Vagina (tissue), 2 donors: ENCODE results near the gene BEND7. TPM values are rescaled to one million over a fixed set of nuclear protein-coding genes. Genes with fewer than 3 reads are reported as not detected.
"Not testable (repeated sequence)": the region's sequence is repeated elsewhere in the genome, so short reads cannot be mapped to it uniquely, and the experiment has no call there.

ENCODE experiments used
- DNase-seq, 2 donors: peaks; one replicate each; pipeline ENCODE4 v3.0.0-alpha.2; 2017; ENCODE audit errors: extremely low spot score in 2 of 2
- H3K27ac ChIP-seq: fragments of 200-600 bp; sonication (generic); one replicate; pipeline ENCODE4 v1.5.1; 2019
- H3K27me3 ChIP-seq: fragments of 200-600 bp; sonication (generic); one replicate; pipeline ENCODE4 v1.5.1; 2019
- H3K36me3 ChIP-seq, 2 donors: fragments of 200-600 bp; sonication (generic); one replicate each; pipeline ENCODE4 v1.5.1; 2017 to 2019
- H3K4me1 ChIP-seq: fragments of 200-600 bp; sonication (generic); one replicate; pipeline ENCODE4 v1.5.1; 2019
- H3K4me3 ChIP-seq, 2 donors: fragments of 200-600 bp; sonication (generic); 1 replicate in 1 of 2; 2 replicates in 1 of 2; pipeline ENCODE4 v1.5.1; 2016 to 2019
- H3K9me3 ChIP-seq: fragments of 200-600 bp; sonication (generic); one replicate; pipeline ENCODE4 v1.5.1; 2019
- CTCF ChIP-seq, 3 experiments: fragments of 450-650 bp in 2 of 3; fragments of 200-600 bp in 1 of 3; sonication (generic) in 1 of 3; IDR thresholded peaks; one replicate each; pipeline ENCODE4 v1.5.1; 2017 to 2019; ENCODE audit warnings: antibody characterized with exemption in 3 of 3, mild to moderate bottlenecking in 2 of 3, moderate library complexity in 2 of 3
- POLR2A ChIP-seq, 2 donors: fragments of 450-650 bp; IDR thresholded peaks; one replicate each; pipeline ENCODE4 v1.6.1; 2017; ENCODE audit warnings: antibody characterized with exemption in 2 of 2, mild to moderate bottlenecking in 2 of 2, moderate library complexity in 2 of 2
- POLR2AphosphoS5 ChIP-seq, 2 donors: sonication (generic); formaldehyde crosslinking; IDR thresholded peaks; one replicate each; pipeline ENCODE4 v1.9.0; 2017; ENCODE audit warnings: antibody characterized with exemption in 2 of 2, mild to moderate bottlenecking in 2 of 2, low read depth in 1 of 2; ENCODE audit not compliant: insufficient read depth in 1 of 2
- intact Hi-C: fragments of 100-400 bp; cut with DNase I; formaldehyde crosslinking; loops from one replicate; pipeline ENCODE4 v1.15.1; 2023
- total RNA-seq: library from RNA; depleted of rRNA; stranded (reverse); fragments of >200 nt; gene quantifications from one replicate; pipeline ENCODE4 v1.2.3, GENCODE V29; 2016

BEND7 gene
- total RNA-seq, 1 donor from 2014 or later = 16.2 TPM

- no peaks in the 10 kb centered on the region for H3K36me3 ChIP-seq
- TF ChIP-seq POLR2AphosphoS5 (IDR thresholded peaks at IDR 0.05; ENCODE audit: insufficient read depth in 1 of 2, low read depth in 1 of 2) = no peak
- no peak for TF ChIP-seq CTCF (IDR thresholded peaks at IDR 0.05)
- TF ChIP-seq POLR2A (IDR thresholded peaks at IDR 0.05) = no peak
- DNase-seq = no peak
- no peak overlapping the region for H3K27ac ChIP-seq
- H3K4me3 ChIP-seq = no peak overlapping the region
- H3K9me3 ChIP-seq = no peaks in the 10 kb centered on the region
- H3K27me3 ChIP-seq = no peaks in the 10 kb centered on the region
- intact Hi-C loops = no loop called here
- H3K4me1 ChIP-seq = no peaks in the 10 kb centered on the region
Measured at GRCh38 chr10:13550802-13551201, 22.0 kb upstream of the BEND7 start.

- TF ChIP-seq POLR2A (IDR thresholded peaks at IDR 0.05) (no peak), POLR2AphosphoS5 (IDR thresholded peaks at IDR 0.05; ENCODE audit: insufficient read depth in 1 of 2, low read depth in 1 of 2) (no peak), CTCF (IDR thresholded peaks at IDR 0.05) (no peak)
- DNase-seq = no peak
- H3K36me3 ChIP-seq = no peaks in the 10 kb centered on the region
- intact Hi-C loops = no loop called here
- no peaks in the 10 kb centered on the region for H3K27me3 ChIP-seq
- no peak overlapping the region for H3K27ac ChIP-seq
- H3K4me3 ChIP-seq = no peak overlapping the region
- H3K4me1 ChIP-seq = no peaks in the 10 kb centered on the region
- no peaks in the 10 kb centered on the region for H3K9me3 ChIP-seq
Measured at GRCh38 chr10:13542533-13542932, 13.7 kb upstream of the BEND7 start.

- H3K27ac ChIP-seq = not testable (repeated sequence)
Measured at GRCh38 chr10:13537985-13538384, 9.2 kb upstream of the BEND7 start.

GRCh38 chr10:13536674-13537366, 8.0 kb upstream of the BEND7 start:
- Histone ChIP-seq H3K9me3 (no peaks in the 10 kb centered on the region), H3K27me3 (no peaks in the 10 kb centered on the region), H3K36me3 (no peaks in the 10 kb centered on the region), H3K4me1 (no peaks in the 10 kb centered on the region), H3K4me3 (no peak overlapping the region), H3K27ac (no peak overlapping the region)
- TF ChIP-seq POLR2A (IDR thresholded peaks at IDR 0.05) (no peak), CTCF (IDR thresholded peaks at IDR 0.05) (peak in 1 of 3 experiments; percentile 4), POLR2AphosphoS5 (IDR thresholded peaks at IDR 0.05; ENCODE audit: insufficient read depth in 1 of 2, low read depth in 1 of 2) (no peak)
- DNase-seq = no peak
- intact Hi-C loops = no loop called here

More at GRCh38 chr10:13537985-13538384, 9.2 kb upstream of the BEND7 start:
- H3K9me3 ChIP-seq, H3K36me3 ChIP-seq, H3K4me3 ChIP-seq, intact Hi-C loops, H3K27me3 ChIP-seq, DNase-seq, H3K4me1 ChIP-seq: not testable (repeated sequence)

GRCh38 chr10:13535346-13535745, 6.5 kb upstream of the BEND7 start:
- intact Hi-C loops = no loop called here
- no peak for DNase-seq

More at GRCh38 chr10:13535346-13535745, 6.5 kb upstream of the BEND7 start:
- Histone ChIP-seq H3K4me3 (no peak overlapping the region), H3K4me1 (no peaks in the 10 kb centered on the region), H3K27me3 (no peaks in the 10 kb centered on the region), H3K36me3 (no peaks in the 10 kb centered on the region), H3K27ac (no peak overlapping the region), H3K9me3 (no peaks in the 10 kb centered on the region)
- TF ChIP-seq POLR2AphosphoS5 (IDR thresholded peaks at IDR 0.05; ENCODE audit: insufficient read depth in 1 of 2, low read depth in 1 of 2) (no peak), POLR2A (IDR thresholded peaks at IDR 0.05) (no peak), CTCF (IDR thresholded peaks at IDR 0.05) (no peak)
